GM19468 (cell line): ENCODE measurements around the gene KRT10.

ENCODE experiments used
- ATAC-seq: cut with Tn5 transposase; IDR thresholded peaks from one replicate; pipeline ENCODE4 v1.9.1; 2021; ENCODE audit warnings: mild to moderate bottlenecking, moderate library complexity, moderate number of reproducible peaks; ENCODE audit not compliant: unreplicated experiment; ENCODE audit errors: extremely low read depth

The KRT10 gene

GRCh38 chr17:40810494-40810893 lies 11.9 kb downstream of the KRT10 start:
- no peak for ATAC-seq

- no peak for ATAC-seq
These were observed 12.5 kb downstream of the KRT10 start for GRCh38 chr17:40809721-40810421.

- no peak for ATAC-seq
These were observed 16.3 kb downstream of the KRT10 start for GRCh38 chr17:40806131-40806530.

- no peak for ATAC-seq
These were observed 18.8 kb downstream of the KRT10 start for GRCh38 chr17:40803617-40804082.

GRCh38 chr17:40801157-40801556 lies 21.3 kb downstream of the KRT10 start:
- ATAC-seq = no peak

- no peak for ATAC-seq
These were observed 22.0 kb downstream of the KRT10 start for GRCh38 chr17:40800381-40800780.

GRCh38 chr17:40799859-40800258 lies 22.6 kb downstream of the KRT10 start, which contains the start of gene KRT28:
Gene KRT28 (minus strand): TSS chr17:40799959. CDS start chr17:40799893, 66 bp downstream.
- no peak for ATAC-seq

GRCh38 chr17:40796846-40797245 lies 25.6 kb downstream of the KRT10 start:
- no peak for ATAC-seq

- ATAC-seq = no peak
These were observed 27.3 kb downstream of the KRT10 start for GRCh38 chr17:40795019-40795667.

GRCh38 chr17:40794466-40794865 lies 27.9 kb downstream of the KRT10 start:
- no peak for ATAC-seq

GRCh38 chr17:40793832-40794231 lies 28.6 kb downstream of the KRT10 start:
- no peak for ATAC-seq

GRCh38 chr17:40791787-40792436 lies 30.5 kb downstream of the KRT10 start:
- ATAC-seq = no peak

- ATAC-seq = no peak
These were observed 31.3 kb downstream of the KRT10 start for GRCh38 chr17:40791111-40791510.

- ATAC-seq = no peak
These were observed 40.0 kb downstream of the KRT10 start, which contains the start of gene KRT27 for GRCh38 chr17:40782450-40782849. Gene KRT27 (minus strand): TSS chr17:40782550. CDS start chr17:40782493, 57 bp downstream.

GRCh38 chr17:40779181-40779909 lies 43.1 kb downstream of the KRT10 start:
- ATAC-seq = no peak

GRCh38 chr17:40778461-40778860 lies 44.0 kb downstream of the KRT10 start:
- ATAC-seq = no peak

GRCh38 chr17:40777971-40778370 lies 44.4 kb downstream of the KRT10 start:
- no peak for ATAC-seq

- no peak for ATAC-seq
These were observed 45.0 kb downstream of the KRT10 start for GRCh38 chr17:40777459-40777858.

GRCh38 chr17:40775945-40776344 lies 46.5 kb downstream of the KRT10 start:
- no peak for ATAC-seq

- no peak for ATAC-seq
These were observed 50.3 kb downstream of the KRT10 start, which contains the start of gene KRT26 for GRCh38 chr17:40772101-40772500. Gene KRT26 (minus strand): TSS chr17:40772201. CDS start chr17:40772113, 88 bp downstream.
